ENCODE data around the gene ATP2C2.

ATP2C2 gene

DNA sequence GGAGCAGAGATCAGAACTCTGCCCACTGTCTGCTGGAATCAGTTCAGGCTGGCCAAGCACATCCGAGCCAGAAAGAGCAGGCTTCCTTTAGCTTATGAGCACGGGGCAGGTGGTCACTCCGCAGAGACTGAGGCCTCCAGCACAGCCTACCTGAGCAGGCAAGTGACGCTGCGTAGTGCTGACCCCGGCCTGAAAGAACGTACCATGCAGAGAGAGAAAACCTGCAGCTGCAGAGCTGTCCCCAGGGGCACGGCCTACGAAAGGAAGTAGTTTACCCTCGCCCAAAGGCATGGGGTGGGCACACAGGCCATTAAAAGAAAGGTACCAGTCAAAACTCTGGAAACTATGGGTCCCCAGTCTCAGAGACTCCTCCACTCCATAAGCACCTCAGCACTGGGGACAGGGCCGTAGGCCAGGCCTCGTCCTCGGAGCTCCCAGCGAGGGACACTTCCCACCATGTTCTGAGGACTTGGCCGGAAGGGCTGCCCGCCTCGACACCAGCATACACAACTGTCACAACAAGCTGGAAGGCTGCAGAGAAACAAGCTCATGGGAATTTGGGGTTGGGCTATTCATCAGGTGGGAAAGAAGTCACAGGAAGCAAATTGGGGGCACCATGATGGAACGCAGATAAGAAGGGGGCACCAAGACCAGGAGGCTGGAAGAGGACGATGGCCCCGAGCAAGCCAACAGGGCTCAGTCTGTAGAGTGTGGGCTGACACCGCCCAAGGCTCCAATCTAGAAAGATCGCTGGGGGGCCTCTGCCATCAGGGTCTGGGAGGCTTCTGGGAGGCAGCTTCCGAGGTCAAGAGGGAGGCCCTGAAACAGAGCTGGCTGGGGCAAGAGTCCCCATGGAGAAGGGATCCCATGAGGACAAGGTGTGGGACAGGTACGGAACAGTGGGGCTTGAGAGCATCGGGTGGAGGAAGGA, 114.9 kb downstream of the ATP2C2 start:
- no peaks in the 10 kb centered on the region for H3K27me3 ChIP-seq (ENCODE audit: insufficient read depth, poor library complexity, severe bottlenecking)
- ATAC-seq (ENCODE audit: low read depth) (no peak), DNase-seq (ENCODE audit: low spot score) (peak; percentile 55)
- H3K27ac ChIP-seq (ENCODE audit: poor library complexity, severe bottlenecking): no peak overlapping the region
- no peaks in the 10 kb centered on the region for H3K4me1 ChIP-seq (ENCODE audit: insufficient read depth, poor library complexity, severe bottlenecking)
- no peak for TF ChIP-seq CTCF (IDR thresholded peaks at IDR 0.05; ENCODE audit: poor library complexity, severe bottlenecking)
- H3K9me3 ChIP-seq (ENCODE audit: severe bottlenecking): no peaks in the 10 kb centered on the region
- no peak overlapping the region for H3K4me3 ChIP-seq (ENCODE audit: severe bottlenecking)
- H3K36me3 ChIP-seq (ENCODE audit: low read depth): peaks cover 100% of the 10 kb centered on the region

DNA sequence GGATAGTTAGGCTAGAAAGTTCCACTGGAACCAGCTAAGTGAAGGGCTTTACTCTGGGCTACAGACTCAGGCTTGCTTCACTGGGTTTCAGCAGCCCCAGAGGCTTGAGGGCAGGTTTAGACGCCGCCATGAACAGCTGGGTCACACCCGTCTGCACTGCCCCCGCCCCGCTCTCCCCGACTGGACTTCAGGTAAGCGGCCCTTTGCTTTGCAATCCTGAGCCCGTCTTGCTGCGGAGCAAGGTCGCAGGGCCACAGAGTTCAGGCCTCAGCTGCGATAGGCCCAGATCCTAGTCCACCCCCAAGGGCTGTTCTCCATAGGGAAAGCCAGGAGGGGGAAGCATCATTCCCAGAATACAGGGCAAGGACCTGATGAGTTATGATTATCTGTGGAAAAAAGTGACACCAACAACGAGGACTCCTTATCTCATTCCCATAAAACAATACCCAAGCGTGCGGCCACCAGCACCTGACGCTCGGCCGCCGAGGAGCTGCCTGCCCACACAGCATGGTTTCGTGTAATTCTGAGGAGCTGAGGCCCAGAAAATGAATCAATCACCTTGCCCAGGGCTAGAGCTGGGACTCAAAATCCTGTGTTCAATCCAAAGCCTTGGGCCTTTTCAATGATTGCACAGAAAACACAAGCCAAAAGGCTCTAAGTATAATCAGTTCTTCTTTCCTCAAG, 115.7 kb downstream of the ATP2C2 start:
- Histone ChIP-seq H3K9me3 (ENCODE audit: severe bottlenecking) (no peaks in the 10 kb centered on the region), H3K36me3 (ENCODE audit: low read depth) (peaks cover 100% of the 10 kb centered on the region), H3K4me1 (ENCODE audit: insufficient read depth, poor library complexity, severe bottlenecking) (no peaks in the 10 kb centered on the region), H3K27ac (ENCODE audit: poor library complexity, severe bottlenecking) (no peak overlapping the region), H3K27me3 (ENCODE audit: insufficient read depth, poor library complexity, severe bottlenecking) (no peaks in the 10 kb centered on the region), H3K4me3 (ENCODE audit: severe bottlenecking) (no peak overlapping the region)
- no peak for ATAC-seq (ENCODE audit: low read depth)
- no peak for TF ChIP-seq CTCF (IDR thresholded peaks at IDR 0.05; ENCODE audit: poor library complexity, severe bottlenecking)
- DNase-seq (ENCODE audit: low spot score): peak; percentile 59

DNA sequence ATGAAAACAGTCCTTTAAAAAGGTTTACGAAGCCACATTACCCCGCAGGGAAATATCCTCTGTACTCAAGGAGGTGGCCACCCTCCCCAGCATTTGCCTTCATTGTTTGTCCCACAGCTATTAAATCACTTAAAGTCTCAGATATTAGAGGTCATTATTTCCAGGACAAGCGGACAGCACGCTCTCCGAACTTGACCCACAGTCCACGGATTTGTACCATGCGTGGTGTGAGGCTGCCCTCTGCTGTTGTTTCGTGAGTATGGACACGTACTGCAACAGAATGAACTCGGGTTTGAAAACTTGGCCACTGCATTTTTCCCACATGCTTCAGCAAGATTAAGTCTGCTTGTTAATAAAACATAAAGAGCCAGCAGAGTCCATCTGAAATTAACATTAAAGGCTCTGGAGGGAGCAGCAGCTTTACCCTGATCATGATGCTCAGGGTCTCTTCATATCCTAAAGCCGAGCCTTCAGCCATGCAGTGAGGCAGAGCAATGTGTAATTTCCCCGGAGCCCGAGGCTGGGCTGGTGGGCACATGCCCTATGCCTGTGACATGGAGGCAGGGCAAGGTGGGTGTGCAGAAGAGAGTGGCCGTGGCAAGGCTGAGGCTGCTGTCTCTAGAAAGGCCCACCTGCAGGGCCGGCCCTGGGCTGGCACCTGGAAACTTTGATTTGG, 116.4 kb downstream of the ATP2C2 start:
- peak; percentile 50 for TF ChIP-seq CTCF (IDR thresholded peaks at IDR 0.05; ENCODE audit: poor library complexity, severe bottlenecking)
- no peaks in the 10 kb centered on the region for H3K27me3 ChIP-seq (ENCODE audit: insufficient read depth, poor library complexity, severe bottlenecking)
- no peak overlapping the region for H3K27ac ChIP-seq (ENCODE audit: poor library complexity, severe bottlenecking)
- DNase-seq (ENCODE audit: low spot score) (peak; percentile 37), ATAC-seq (ENCODE audit: low read depth) (no peak)
- no peak overlapping the region for H3K4me3 ChIP-seq (ENCODE audit: severe bottlenecking)
- no peaks in the 10 kb centered on the region for H3K9me3 ChIP-seq (ENCODE audit: severe bottlenecking)
- no peaks in the 10 kb centered on the region for H3K4me1 ChIP-seq (ENCODE audit: insufficient read depth, poor library complexity, severe bottlenecking)
- H3K36me3 ChIP-seq (ENCODE audit: low read depth): peaks cover 100% of the 10 kb centered on the region

- TF ChIP-seq CTCF (IDR thresholded peaks at IDR 0.05; ENCODE audit: poor library complexity, severe bottlenecking): no peak
- ATAC-seq (ENCODE audit: low read depth): no peak
- no peaks in the 10 kb centered on the region for H3K9me3 ChIP-seq (ENCODE audit: severe bottlenecking)
Observed at GRCh38 chr16:84485255-84486010, 117.1 kb downstream of the ATP2C2 start.

More at GRCh38 chr16:84485255-84486010, 117.1 kb downstream of the ATP2C2 start:
- no peak overlapping the region for H3K4me3 ChIP-seq (ENCODE audit: severe bottlenecking)
- no peaks in the 10 kb centered on the region for H3K4me1 ChIP-seq (ENCODE audit: insufficient read depth, poor library complexity, severe bottlenecking)
- no peaks in the 10 kb centered on the region for H3K27me3 ChIP-seq (ENCODE audit: insufficient read depth, poor library complexity, severe bottlenecking)
- DNase-seq (ENCODE audit: low spot score): peak; percentile 36
- no peak overlapping the region for H3K27ac ChIP-seq (ENCODE audit: poor library complexity, severe bottlenecking)
- H3K36me3 ChIP-seq (ENCODE audit: low read depth): peaks cover 100% of the 10 kb centered on the region
